Heart left ventricle (tissue), 16 donors: ENCODE measurements around the gene GLT1D1. TPM values are rescaled to one million over a fixed set of nuclear protein-coding genes. Genes with fewer than 3 reads are reported as not detected.

Source experiments
- ATAC-seq, 4 donors: fragments of 200-7000 bp; cut with Tn5 transposase; one replicate each; pipeline ENCODE4 v1.9.1; 2020 to 2022; ENCODE audit warnings: moderate library complexity in 4 of 4, mild to moderate bottlenecking in 3 of 4, moderate number of reproducible peaks in 1 of 4
- DNase-seq, 5 donors: peaks; one replicate each; pipeline ENCODE4 v3.0.0-alpha.2; 2020
- H3K27ac ChIP-seq, 12 donors: fragments of 200-600 bp; sonication (generic) in 4 of 12; one replicate each; pipeline versions ENCODE4 v1.5.0 to v1.8.0; 2016 to 2022; ENCODE audit warnings: mild to moderate bottlenecking in 2 of 12
- H3K27me3 ChIP-seq, 9 donors: fragments of 200-600 bp; sonication (generic) in 2 of 9; one replicate each; pipeline versions ENCODE4 v1.5.1 to v1.8.0; 2016 to 2022; ENCODE audit warnings: mild to moderate bottlenecking in 3 of 9
- H3K36me3 ChIP-seq, 9 donors: fragments of 200-600 bp; sonication (generic) in 2 of 9; one replicate each; pipeline versions ENCODE4 v1.5.0 to v1.8.0; 2018 to 2022; ENCODE audit warnings: mild to moderate bottlenecking in 2 of 9
- H3K4me1 ChIP-seq, 12 donors: fragments of 200-600 bp; sonication (generic) in 4 of 12; one replicate each; pipeline versions ENCODE4 v1.5.0 to v1.8.0; 2016 to 2022; ENCODE audit warnings: mild to moderate bottlenecking in 3 of 12
- H3K4me3 ChIP-seq, 12 donors: fragments of 200-600 bp; sonication (generic) in 4 of 12; one replicate each; pipeline versions ENCODE4 v1.5.0 to v1.8.0; 2017 to 2022; ENCODE audit warnings: mild to moderate bottlenecking in 9 of 12, moderate library complexity in 4 of 12
- H3K9me3 ChIP-seq, 12 donors: fragments of 200-600 bp; sonication (generic) in 4 of 12; one replicate each; pipeline versions ENCODE4 v1.5.0 to v1.8.0; 2016 to 2022; ENCODE audit warnings: mild to moderate bottlenecking in 1 of 12
- CTCF ChIP-seq, 12 donors: fragments of 200-600 bp; sonication (generic) in 4 of 12; IDR thresholded peaks; one replicate each; pipeline versions ENCODE4 v1.5.0 to v1.8.0; 2018 to 2022; ENCODE audit warnings: antibody characterized with exemption in 12 of 12, mild to moderate bottlenecking in 5 of 12
- POLR2A ChIP-seq, 2 donors: fragments of 450-650 bp; IDR thresholded peaks; one replicate each; pipeline ENCODE4 v1.6.1; 2017; ENCODE audit warnings: antibody characterized with exemption in 2 of 2, mild to moderate bottlenecking in 2 of 2, moderate library complexity in 2 of 2
- WGBS, 4 donors: extraction: QIAGEN DNeasy Blood & Tissue Kit in 2 of 4; methylation state at CpG; one replicate each; pipeline versions ENCODE4 v1.1.5 to v1.1.7; 2013 to 2018; 5-methylcytosine and 5-hydroxymethylcytosine counted together
- intact Hi-C, 10 donors: fragments of 100-400 bp; cut with DNase I; formaldehyde crosslinking; loops; one replicate each; pipeline versions ENCODE4 v1.11.1 to v1.14.2; 2022
- polyA plus RNA-seq, 2 donors: library from polyadenylated mRNA; stranded (reverse); fragments of 200-250 nt; gene quantifications; one replicate each; pipeline ENCODE4 v1.2.3, GENCODE V29; 2013
- total RNA-seq, 9 donors: library from RNA; depleted of rRNA in 2 of 9; stranded (reverse); fragments of >200 nt in 2 of 9; fragmentation: NEBNext Ultra II Directional in 3 of 9; extraction: Animal tissue kit (Norgen Biotek cat#: 25700) in 3 of 9; gene quantifications; one replicate each; pipeline versions ENCODE4 v1.1.0 to v1.2.4, GENCODE V29; 2016 to 2023
- donor health status: ischemic (EF 13 %, LVEDD 7.1; RV severe dilation, severe dysfunction).
- donor health status: healthy with polysubstance abuse.
- donor health status: DM: no; HTN: yes; CAD: no.
- donor health status: DM: no; HTN: no; CAD: no.
- donor health status: ischemic (EF 25% LVEDD 6.9; RV normal size, moderate dysfunction).
- donor health status: ischemic (EF 25% LVEDD 5.7; RV mildly dilated, moderate dysfunction).
- donor health status: healthy.
- donor health status: DM: yes; HTN: yes; CAD: no.
- donor health status: ischemic (EF 35%, LVEDD 5.7; RV mildly dilated, moderate dysfunction).
- donor health status: nonischemic (EF 11% LVEDD 7.7; RV severe dilation, severe dysfunction).
- donor health status: DM: yes; HTN: yes; CAD: no.
- donor health status: PGD.
- donor health status: ischemic (EF 29% LVEDD 5.4; RV normal size, mild dysfunction).
- donor health status: nonischemic (EF 23%, LVEDD 6.1; RV moderate dilation, normal function).

The GLT1D1 gene
- total and polyA plus RNA-seq, 11 donors: 0.11 to 2.3 (median 0.38) TPM

GRCh38 chr12:128995619-128996018 is 142.3 kb downstream of the GLT1D1 start:
- no peak for DNase-seq
- Histone ChIP-seq H3K4me1 (no peaks in the 10 kb centered on the region), H3K4me3 (no peak overlapping the region), H3K27ac (no peak overlapping the region), H3K9me3 (peaks cover 0 to 4% (median 0%) of the 10 kb centered on the region in 12 donors), H3K36me3 (no peaks in the 10 kb centered on the region), H3K27me3 (no peaks in the 10 kb centered on the region)
- intact Hi-C loops: no loop called here
- WGBS, 4 donors: 61 to 68% (median 64%) methylated on average over 8 of the region's 8 CpGs
- ATAC-seq: no peak
- no peak for TF ChIP-seq CTCF (IDR thresholded peaks at IDR 0.05)
- TF ChIP-seq POLR2A (IDR thresholded peaks at IDR 0.05): no peak

GRCh38 chr12:129001826-129002225 is 148.5 kb downstream of the GLT1D1 start:
- Histone ChIP-seq H3K9me3 (peaks cover 0 to 4% (median 0%) of the 10 kb centered on the region in 12 donors), H3K4me3 (no peak overlapping the region), H3K27ac (no peak overlapping the region), H3K27me3 (no peaks in the 10 kb centered on the region), H3K4me1 (no peaks in the 10 kb centered on the region), H3K36me3 (no peaks in the 10 kb centered on the region)
- intact Hi-C loops: no loop called here
- no peak for DNase-seq
- 87 to 93% (median 90%) methylated on average over 6 of the region's 6 CpGs for WGBS, 4 donors
- TF ChIP-seq POLR2A (IDR thresholded peaks at IDR 0.05) (no peak), CTCF (IDR thresholded peaks at IDR 0.05) (no peak)
- ATAC-seq: no peak

- WGBS, 4 donors: 37 to 59% (median 47%) methylated on average over 8 of the region's 8 CpGs
- Histone ChIP-seq H3K9me3 (peaks cover 0 to 4% (median 0%) of the 10 kb centered on the region in 12 donors), H3K27me3 (no peaks in the 10 kb centered on the region), H3K27ac (no peak overlapping the region), H3K36me3 (no peaks in the 10 kb centered on the region), H3K4me3 (no peak overlapping the region), H3K4me1 (no peaks in the 10 kb centered on the region)
- ATAC-seq (no peak), DNase-seq (no peak)
- intact Hi-C loops: no loop called here
- TF ChIP-seq POLR2A (IDR thresholded peaks at IDR 0.05): no peak
- no peak for TF ChIP-seq CTCF (IDR thresholded peaks at IDR 0.05)
Measured at GRCh38 chr12:129002427-129002826, 149.1 kb downstream of the GLT1D1 start.

GRCh38 chr12:129005416-129005815 is 152.1 kb downstream of the GLT1D1 start:
- no peaks in the 10 kb centered on the region for H3K4me1 ChIP-seq
- WGBS, 4 donors: 81 to 85% (median 84%) methylated on average over 7 to 8 of the region's 8 CpGs
- TF ChIP-seq POLR2A (IDR thresholded peaks at IDR 0.05) (no peak), CTCF (IDR thresholded peaks at IDR 0.05) (no peak)
- ATAC-seq (no peak), DNase-seq (no peak)
- no peak overlapping the region for H3K27ac ChIP-seq
- H3K27me3 ChIP-seq: peaks cover 0 to 3% (median 0%) of the 10 kb centered on the region in 9 donors
- H3K9me3 ChIP-seq: peaks cover 0 to 3% (median 0%) of the 10 kb centered on the region in 12 donors
- intact Hi-C loops: no loop called here
- no peaks in the 10 kb centered on the region for H3K36me3 ChIP-seq
- H3K4me3 ChIP-seq: no peak overlapping the region
